Gastroesophageal sphincter (tissue), 4 donors: ENCODE results near the gene THRSP. TPM values are rescaled to one million over a fixed set of nuclear protein-coding genes. Genes with fewer than 3 reads are reported as not detected.
"Not testable (repeated sequence)": the region's sequence is repeated elsewhere in the genome, so short reads cannot be mapped to it uniquely, and the experiment has no call there.

Experiments used
- ATAC-seq: fragments of 150-250 bp; one replicate; pipeline ENCODE4 v1.9.1; 2016; ENCODE audit warnings: mild to moderate bottlenecking, moderate library complexity
- H3K27ac ChIP-seq, 4 donors: fragments of 200-600 bp; sonication (generic) in 3 of 4; 1 replicate in 3 of 4; 2 replicates in 1 of 4; pipeline ENCODE4 v1.5.1; 2016 to 2019
- H3K27me3 ChIP-seq: fragments of 200-600 bp; sonication (generic); one replicate; pipeline ENCODE4 v1.5.1; 2019
- H3K36me3 ChIP-seq, 2 donors: fragments of 200-600 bp; sonication (generic); one replicate each; pipeline ENCODE4 v1.5.1; 2019; ENCODE audit warnings: control low read depth in 1 of 2
- H3K4me1 ChIP-seq, 3 donors: fragments of 200-600 bp; sonication (generic); 1 replicate in 2 of 3; 2 replicates in 1 of 3; pipeline ENCODE4 v1.5.1; 2016 to 2019; ENCODE audit warnings: control low read depth in 2 of 3
- H3K4me3 ChIP-seq, 2 donors: fragments of 200-600 bp; sonication (generic); one replicate each; pipeline ENCODE4 v1.5.1; 2019; ENCODE audit warnings: mild to moderate bottlenecking in 1 of 2, moderate library complexity in 1 of 2
- H3K9me3 ChIP-seq, 3 donors: fragments of 200-600 bp; sonication (generic); one replicate each; pipeline ENCODE4 v1.5.1; 2017 to 2019; ENCODE audit warnings: control low read depth in 2 of 3
- CTCF ChIP-seq, 4 experiments: fragments of 200-600 bp in 2 of 4; fragments of 450-650 bp in 2 of 4; sonication (generic) in 1 of 4; IDR thresholded peaks; one replicate each; pipeline ENCODE4 v1.5.1; 2017 to 2019; ENCODE audit warnings: antibody characterized with exemption in 4 of 4, mild to moderate bottlenecking in 2 of 4, moderate library complexity in 2 of 4
- EP300 ChIP-seq: sonication (generic); formaldehyde crosslinking; IDR thresholded peaks from one replicate; pipeline ENCODE4 v1.6.1; 2017; ENCODE audit warnings: antibody characterized with exemption, mild to moderate bottlenecking
- POLR2A ChIP-seq, 2 donors: fragments of 450-650 bp; IDR thresholded peaks; one replicate each; pipeline ENCODE4 v1.6.1; 2017; ENCODE audit warnings: antibody characterized with exemption in 2 of 2, mild to moderate bottlenecking in 2 of 2, moderate library complexity in 1 of 2
- POLR2AphosphoS5 ChIP-seq: sonication (generic); formaldehyde crosslinking; IDR thresholded peaks from one replicate; pipeline ENCODE4 v1.6.1; 2017; ENCODE audit warnings: antibody characterized with exemption
- WGBS, 2 donors: methylation state at CpG; one replicate each; pipeline ENCODE4 v1.1.5; 2018; ENCODE audit warnings: low coverage in 1 of 2; 5-methylcytosine and 5-hydroxymethylcytosine counted together
- total RNA-seq, 4 donors: library from RNA; depleted of rRNA; stranded (reverse); fragments of >200 nt; gene quantifications; one replicate each; pipeline ENCODE4 v1.1.0, GENCODE V29; 2016

The THRSP gene
- total RNA-seq, 4 donors from 2014 or later, result 2.0 TPM; not detected in 3

DNA sequence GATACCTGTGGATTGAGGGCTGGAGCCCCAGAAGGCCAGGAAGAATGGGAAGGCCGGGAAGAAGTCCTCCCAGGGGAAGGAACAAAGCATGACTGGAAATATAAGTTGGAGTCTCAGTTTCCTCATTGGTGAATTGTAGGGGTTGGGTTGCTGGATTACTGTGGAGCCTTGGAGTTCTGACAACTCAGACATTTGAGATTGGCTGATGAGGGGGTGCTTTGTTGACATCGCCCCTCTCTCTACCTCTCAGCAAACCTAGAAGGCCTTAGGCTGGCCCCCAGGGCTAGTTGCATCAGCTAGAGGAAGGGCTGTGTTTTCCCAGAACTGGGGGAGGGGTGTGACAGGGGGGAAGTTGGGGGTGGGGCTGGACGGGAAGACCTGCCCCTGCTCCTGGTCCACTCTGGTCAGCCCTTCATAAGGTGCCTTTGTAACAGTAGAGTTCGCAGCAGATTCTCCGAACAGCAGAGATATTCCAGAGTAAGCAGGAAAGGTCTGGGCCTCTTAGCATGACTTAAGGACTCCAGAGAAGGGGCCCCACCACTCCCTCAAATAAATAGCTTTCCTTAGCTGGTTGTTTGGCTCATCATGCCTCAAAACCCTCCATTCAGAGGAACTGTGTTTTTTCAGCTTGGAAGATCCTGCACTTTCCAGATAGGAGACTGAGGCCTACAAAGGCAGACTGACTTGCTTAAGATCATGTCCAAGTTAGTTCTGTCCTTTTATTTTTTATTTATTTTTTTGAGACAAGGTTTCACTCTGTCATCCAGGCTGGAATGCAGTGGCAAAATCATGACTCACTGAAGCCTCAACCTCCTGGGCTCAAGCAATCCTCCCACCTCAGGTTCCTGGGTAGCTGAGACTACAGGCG is 12.5 kb upstream of the THRSP start:
- WGBS, 2 donors, result 84 to 93% methylated on average over 2 to 5 of the region's 6 CpGs
- Histone ChIP-seq H3K27me3 (no peaks in the 10 kb centered on the region), H3K36me3 (no peaks in the 10 kb centered on the region), H3K4me3 (no peak overlapping the region), H3K27ac (no peak overlapping the region), H3K4me1 (peaks cover 0 to 4% (median 0%) of the 10 kb centered on the region in 3 donors), H3K9me3 (no peaks in the 10 kb centered on the region)
- no peak for ATAC-seq
- TF ChIP-seq POLR2AphosphoS5 (no peak), POLR2A (IDR thresholded peaks at IDR 0.05) (no peak), EP300 (no peak), CTCF (IDR thresholded peaks at IDR 0.05) (no peak)

DNA sequence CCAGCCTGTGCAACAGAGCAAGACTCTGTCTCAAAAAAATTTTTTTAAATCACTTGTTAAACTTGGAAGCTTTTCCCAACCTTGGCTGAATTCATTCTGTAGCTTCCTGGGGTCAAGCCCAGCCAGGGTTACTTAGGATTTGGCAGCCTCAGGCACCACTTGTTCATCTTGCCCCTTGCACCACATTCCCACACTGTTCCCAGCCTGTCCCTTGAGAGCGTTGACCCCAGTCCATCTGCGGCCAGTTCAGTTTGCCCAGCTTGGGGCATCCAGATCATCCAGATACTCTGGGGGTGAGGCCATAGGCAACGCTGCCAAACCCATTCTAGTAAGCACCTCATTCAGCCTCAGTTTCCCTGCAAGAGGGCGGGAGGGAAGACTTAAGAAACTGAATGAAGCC is 8.7 kb upstream of the THRSP start:
- ATAC-seq, result no peak
- WGBS, 2 donors, result 80% methylated on average over 4 of the region's 4 CpGs; no CpG with 5 or more reads in 1 of the 2 donors
- no peaks in the 10 kb centered on the region for H3K36me3 ChIP-seq
- H3K4me1 ChIP-seq, result no peaks in the 10 kb centered on the region
- no peak overlapping the region for H3K4me3 ChIP-seq
- no peak overlapping the region for H3K27ac ChIP-seq
- no peak for TF ChIP-seq CTCF (IDR thresholded peaks at IDR 0.05)
- TF ChIP-seq POLR2AphosphoS5, result no peak
- TF ChIP-seq EP300, result no peak
- no peak for TF ChIP-seq POLR2A (IDR thresholded peaks at IDR 0.05)
- H3K9me3 ChIP-seq, result no peaks in the 10 kb centered on the region
- no peaks in the 10 kb centered on the region for H3K27me3 ChIP-seq

DNA sequence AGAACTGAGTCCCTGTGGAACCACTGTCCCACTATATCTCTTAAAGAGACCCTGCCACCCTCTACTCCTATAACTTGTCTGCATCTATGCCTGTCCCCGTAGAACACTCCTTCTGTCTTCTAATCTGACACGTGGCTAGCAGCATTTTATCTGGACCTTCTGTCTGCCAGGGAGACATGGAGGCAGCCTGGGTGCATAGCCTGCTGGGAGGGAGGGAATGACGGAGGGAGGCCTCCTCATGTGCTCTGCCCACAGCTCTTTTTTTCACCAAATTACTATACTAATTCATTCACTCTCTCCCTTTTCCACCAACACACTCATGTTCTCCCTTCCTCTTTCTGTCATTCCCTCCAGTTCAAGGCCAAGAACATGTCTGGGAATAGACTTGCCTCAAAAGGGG is 7.6 kb upstream of the THRSP start:
- no peak for ATAC-seq
- TF ChIP-seq CTCF (IDR thresholded peaks at IDR 0.05) (no peak), EP300 (no peak), POLR2AphosphoS5 (no peak), POLR2A (IDR thresholded peaks at IDR 0.05) (no peak)
- Histone ChIP-seq H3K27ac (no peak overlapping the region), H3K4me3 (no peak overlapping the region), H3K27me3 (no peaks in the 10 kb centered on the region), H3K9me3 (no peaks in the 10 kb centered on the region), H3K4me1 (peaks cover 0 to 4% (median 0%) of the 10 kb centered on the region in 3 donors), H3K36me3 (no peaks in the 10 kb centered on the region)
- 58 to 68% methylated on average over 3 of the region's 3 CpGs for WGBS, 2 donors

- H3K4me3 ChIP-seq, result no peak overlapping the region
- H3K9me3 ChIP-seq, result no peaks in the 10 kb centered on the region
- H3K4me1 ChIP-seq, result peaks cover 0 to 13% (median 0%) of the 10 kb centered on the region in 3 donors
- H3K27me3 ChIP-seq, result no peaks in the 10 kb centered on the region
- TF ChIP-seq POLR2AphosphoS5, result no peak
- no peak for TF ChIP-seq CTCF (IDR thresholded peaks at IDR 0.05)
- no peak for TF ChIP-seq EP300
- no peak for TF ChIP-seq POLR2A (IDR thresholded peaks at IDR 0.05)
- no peak for ATAC-seq
- WGBS, 2 donors, result 78 to 81% methylated on average over 6 to 8 of the region's 10 CpGs
- H3K27ac ChIP-seq, result no peak overlapping the region
- H3K36me3 ChIP-seq, result no peaks in the 10 kb centered on the region
These were observed 6.1 kb upstream of the THRSP start for GRCh38 chr11:78057462-78058055.

DNA sequence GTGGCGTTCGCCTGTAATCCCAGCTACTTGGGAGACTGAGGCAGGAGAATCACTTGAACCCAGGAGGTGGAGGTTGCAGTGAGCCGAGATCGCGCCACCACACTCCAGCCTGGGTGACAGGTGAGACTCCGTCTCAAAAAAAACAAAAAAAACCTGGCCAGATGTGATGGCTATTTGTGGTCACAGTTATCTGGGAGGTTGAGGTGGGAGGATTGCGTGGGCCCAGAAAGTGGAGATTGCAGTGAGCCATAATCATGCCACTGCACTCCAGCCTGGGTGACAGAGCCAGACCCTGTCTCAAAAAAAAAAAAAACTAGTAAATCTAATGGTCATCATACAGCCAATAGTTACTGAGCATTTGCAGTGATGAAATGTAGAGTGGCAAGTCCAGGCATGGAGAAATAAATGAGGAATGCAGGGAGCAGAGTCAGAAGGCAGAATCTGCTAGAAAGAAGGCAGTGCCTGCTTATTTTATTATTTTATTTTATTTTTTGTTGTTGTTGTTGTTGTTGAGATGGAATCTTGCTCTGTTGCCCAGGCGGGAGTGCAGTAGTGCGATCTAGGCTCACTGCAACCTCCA is 3.8 kb upstream of the THRSP start:
- not testable (repeated sequence) for H3K9me3 ChIP-seq, H3K4me3 ChIP-seq, H3K27me3 ChIP-seq, ATAC-seq, H3K27ac ChIP-seq, H3K36me3 ChIP-seq
- WGBS, 2 donors, result 90 to 96% methylated on average over 2 to 9 of the region's 9 CpGs
- H3K4me1 ChIP-seq, result peaks cover 0 to 13% (median 0%) of the 10 kb centered on the region in 3 donors
